A549 (cell line): Measurements from ENCODE around the gene GGNBP2.

ENCODE experiments used
- EP300 ChIP-seq, 2 experiments: fragments of >200 bp; sonication (Bioruptor Twin); formaldehyde crosslinking; IDR thresholded peaks; 2 replicates in 1 of 2; 3 replicates in 1 of 2; pipeline ENCODE4 v1.6.1; 2016 to 2017
- TF ChIP-seq, protein P1 (sequence below): fragments of >200 bp; sonication (Bioruptor Twin); formaldehyde crosslinking; IDR thresholded peaks from 3 replicates; pipeline ENCODE4 v1.5.1; 2016

GRCh38 chr17:36614933-36615332 is 70.2 kb downstream of the GGNBP2 start:
- no peak for TF ChIP-seq EP300 (IDR thresholded peaks at IDR 0.05)
- TF ChIP-seq, protein P1, sequence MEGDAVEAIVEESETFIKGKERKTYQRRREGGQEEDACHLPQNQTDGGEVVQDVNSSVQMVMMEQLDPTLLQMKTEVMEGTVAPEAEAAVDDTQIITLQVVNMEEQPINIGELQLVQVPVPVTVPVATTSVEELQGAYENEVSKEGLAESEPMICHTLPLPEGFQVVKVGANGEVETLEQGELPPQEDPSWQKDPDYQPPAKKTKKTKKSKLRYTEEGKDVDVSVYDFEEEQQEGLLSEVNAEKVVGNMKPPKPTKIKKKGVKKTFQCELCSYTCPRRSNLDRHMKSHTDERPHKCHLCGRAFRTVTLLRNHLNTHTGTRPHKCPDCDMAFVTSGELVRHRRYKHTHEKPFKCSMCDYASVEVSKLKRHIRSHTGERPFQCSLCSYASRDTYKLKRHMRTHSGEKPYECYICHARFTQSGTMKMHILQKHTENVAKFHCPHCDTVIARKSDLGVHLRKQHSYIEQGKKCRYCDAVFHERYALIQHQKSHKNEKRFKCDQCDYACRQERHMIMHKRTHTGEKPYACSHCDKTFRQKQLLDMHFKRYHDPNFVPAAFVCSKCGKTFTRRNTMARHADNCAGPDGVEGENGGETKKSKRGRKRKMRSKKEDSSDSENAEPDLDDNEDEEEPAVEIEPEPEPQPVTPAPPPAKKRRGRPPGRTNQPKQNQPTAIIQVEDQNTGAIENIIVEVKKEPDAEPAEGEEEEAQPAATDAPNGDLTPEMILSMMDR = no peak
